ENCODE measurements around the gene JAK2.

DNA sequence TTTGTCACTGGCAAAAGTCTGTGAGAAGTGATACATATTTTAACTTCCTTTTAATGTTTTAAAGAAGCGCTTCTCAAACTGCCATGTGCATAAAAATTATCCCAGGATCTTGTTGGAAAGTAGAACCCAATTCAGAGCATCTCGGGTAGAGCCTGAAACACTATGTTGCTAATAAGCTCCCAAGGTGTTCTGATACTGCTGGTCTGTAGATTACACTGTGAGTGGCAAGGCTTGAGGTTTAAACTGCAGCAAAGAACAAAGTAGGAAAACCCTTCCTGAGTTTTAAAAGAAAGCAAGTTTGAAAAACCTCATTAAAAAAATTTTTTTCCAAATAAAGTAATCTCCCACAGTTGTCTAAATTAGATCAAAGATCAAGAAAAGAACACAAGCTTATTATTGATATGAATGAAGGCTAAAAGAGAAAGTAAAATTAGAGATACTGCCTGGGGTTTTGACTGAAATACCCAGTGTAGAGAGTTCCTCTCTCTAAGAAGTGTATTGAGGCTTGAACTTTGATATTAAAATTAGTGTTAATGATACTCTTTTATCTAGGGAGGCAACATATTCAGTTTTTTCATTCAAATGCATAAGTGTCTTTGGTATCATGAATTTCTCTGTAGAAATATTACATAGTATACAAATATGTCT, 19.8 kb upstream of the JAK2 start:
- TF ChIP-seq REST (IDR thresholded peaks at IDR 0.05; ENCODE audit: low read depth, low read length) (no peak), KDM1A (IDR thresholded peaks at IDR 0.05; ENCODE audit: borderline replicate concordance) (no peak)
- TF ChIP-seq, protein P1, sequence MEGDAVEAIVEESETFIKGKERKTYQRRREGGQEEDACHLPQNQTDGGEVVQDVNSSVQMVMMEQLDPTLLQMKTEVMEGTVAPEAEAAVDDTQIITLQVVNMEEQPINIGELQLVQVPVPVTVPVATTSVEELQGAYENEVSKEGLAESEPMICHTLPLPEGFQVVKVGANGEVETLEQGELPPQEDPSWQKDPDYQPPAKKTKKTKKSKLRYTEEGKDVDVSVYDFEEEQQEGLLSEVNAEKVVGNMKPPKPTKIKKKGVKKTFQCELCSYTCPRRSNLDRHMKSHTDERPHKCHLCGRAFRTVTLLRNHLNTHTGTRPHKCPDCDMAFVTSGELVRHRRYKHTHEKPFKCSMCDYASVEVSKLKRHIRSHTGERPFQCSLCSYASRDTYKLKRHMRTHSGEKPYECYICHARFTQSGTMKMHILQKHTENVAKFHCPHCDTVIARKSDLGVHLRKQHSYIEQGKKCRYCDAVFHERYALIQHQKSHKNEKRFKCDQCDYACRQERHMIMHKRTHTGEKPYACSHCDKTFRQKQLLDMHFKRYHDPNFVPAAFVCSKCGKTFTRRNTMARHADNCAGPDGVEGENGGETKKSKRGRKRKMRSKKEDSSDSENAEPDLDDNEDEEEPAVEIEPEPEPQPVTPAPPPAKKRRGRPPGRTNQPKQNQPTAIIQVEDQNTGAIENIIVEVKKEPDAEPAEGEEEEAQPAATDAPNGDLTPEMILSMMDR (IDR thresholded peaks at IDR 0.05 in 2 of 3, conservative IDR thresholded peaks at IDR 0.05 in 1 of 3; ENCODE audit: control insufficient read depth in 2 of 3, extremely low read depth in 1 of 3, insufficient read depth in 1 of 3, low read depth in 3 of 3, low read length in 3 of 3): no peak
